ENCODE measurements around the gene PIP4K2C.
"Not testable (repeated sequence)": the region's sequence is repeated elsewhere in the genome, so short reads cannot be mapped to it uniquely, and the experiment has no call there.

Gene PIP4K2C

DNA sequence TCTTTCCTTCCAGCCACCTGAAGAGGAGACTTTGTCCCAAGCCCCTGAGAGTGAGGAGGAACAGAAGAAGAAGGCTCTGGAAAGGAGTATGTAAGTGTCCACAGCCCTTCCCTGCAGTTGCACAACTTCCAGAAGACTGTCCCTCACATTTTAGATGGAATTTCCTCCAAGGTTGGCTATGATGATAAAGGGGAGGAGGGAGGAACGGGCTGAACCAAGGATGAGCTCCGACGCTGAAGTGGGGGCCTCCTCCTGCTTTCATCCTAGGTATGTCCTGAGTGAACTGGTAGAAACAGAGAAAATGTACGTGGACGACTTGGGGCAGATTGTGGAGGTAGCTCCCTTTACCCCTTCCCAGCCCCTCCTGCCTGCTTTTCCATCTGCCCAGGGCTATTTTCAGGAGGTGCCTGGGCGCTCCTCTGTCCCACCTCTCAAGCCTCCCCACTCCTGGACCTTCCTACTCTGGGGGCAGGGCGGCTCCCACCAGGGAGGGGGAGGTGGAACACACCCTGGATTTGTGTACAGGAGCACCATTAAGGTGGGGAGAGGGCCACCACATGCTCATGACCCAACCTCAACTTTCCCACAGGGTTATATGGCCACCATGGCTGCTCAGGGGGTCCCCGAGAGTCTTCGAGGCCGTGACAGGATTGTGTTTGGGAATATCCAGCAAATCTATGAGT lies 22.6 kb downstream of the PIP4K2C start:
- TF ChIP-seq POLR2A (IDR thresholded peaks at IDR 0.05; ENCODE audit: low read depth, low read length): no peak
- DNase-seq (ENCODE audit: insufficient read length, low spot score) (no peak), FAIRE-seq (no peak)

DNA sequence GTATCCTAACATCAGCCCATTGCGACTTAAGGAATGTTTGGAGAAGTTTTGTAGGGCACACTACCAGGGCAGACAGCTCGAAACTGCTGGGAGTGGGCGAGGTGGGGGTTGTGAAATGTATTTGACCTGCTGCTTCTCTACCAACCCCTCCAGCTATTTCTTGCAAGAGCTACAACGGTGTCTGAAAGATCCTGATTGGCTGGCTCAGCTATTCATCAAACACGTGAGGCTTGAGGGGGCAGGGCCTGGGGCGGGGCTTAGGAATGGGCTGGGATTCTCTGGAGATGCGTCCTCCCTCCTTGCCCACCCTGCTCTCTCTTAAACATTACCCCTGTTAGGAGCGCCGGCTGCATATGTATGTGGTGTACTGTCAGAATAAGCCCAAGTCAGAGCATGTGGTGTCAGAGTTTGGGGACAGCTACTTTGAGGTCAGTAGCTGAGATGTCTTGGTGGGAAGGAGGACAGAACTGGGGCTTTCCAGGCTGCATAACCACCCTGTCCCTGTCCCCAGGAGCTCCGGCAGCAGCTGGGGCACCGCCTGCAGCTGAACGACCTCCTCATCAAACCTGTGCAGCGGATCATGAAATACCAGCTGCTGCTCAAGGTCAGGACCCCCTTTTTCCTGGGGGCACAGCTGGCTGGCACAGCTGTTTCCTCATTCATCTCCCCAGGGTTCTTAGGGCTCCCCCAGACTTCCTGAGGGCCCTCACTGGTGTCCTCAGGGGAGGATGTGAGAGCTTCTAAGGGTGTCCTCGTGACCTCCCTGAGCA lies 23.4 kb downstream of the PIP4K2C start:
- DNase-seq (ENCODE audit: insufficient read length, low spot score) (no peak), FAIRE-seq (no peak)
- TF ChIP-seq POLR2A (IDR thresholded peaks at IDR 0.05; ENCODE audit: low read depth, low read length): no peak

DNA sequence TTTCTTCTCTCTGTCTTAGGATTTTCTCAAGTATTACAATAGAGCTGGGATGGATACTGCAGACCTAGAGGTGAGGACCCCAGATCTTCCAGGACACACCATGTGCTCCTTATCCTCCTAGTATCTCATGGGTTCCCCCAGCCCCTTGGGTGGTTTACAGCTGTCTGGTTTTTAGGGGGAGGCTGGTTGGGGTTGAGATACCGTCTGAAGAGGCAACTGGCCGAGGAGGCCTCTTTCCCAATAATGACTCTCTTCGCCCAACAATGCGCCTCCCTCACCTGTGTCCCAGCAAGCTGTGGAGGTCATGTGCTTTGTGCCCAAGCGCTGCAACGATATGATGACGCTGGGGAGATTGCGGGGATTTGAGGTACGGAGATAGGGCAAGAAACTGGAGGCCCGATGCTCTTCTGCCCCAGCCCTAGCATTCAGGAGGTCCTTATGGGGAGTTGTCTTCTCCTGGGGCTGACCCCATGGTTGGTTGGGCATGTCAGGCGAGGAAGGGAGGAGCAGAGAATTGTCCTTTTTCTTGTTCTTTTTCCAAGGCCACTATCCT lies 24.0 kb downstream of the PIP4K2C start:
- DNase-seq (ENCODE audit: insufficient read length, low spot score) (no peak), FAIRE-seq (no peak)
- no peak for TF ChIP-seq POLR2A (IDR thresholded peaks at IDR 0.05; ENCODE audit: low read depth, low read length)

DNA sequence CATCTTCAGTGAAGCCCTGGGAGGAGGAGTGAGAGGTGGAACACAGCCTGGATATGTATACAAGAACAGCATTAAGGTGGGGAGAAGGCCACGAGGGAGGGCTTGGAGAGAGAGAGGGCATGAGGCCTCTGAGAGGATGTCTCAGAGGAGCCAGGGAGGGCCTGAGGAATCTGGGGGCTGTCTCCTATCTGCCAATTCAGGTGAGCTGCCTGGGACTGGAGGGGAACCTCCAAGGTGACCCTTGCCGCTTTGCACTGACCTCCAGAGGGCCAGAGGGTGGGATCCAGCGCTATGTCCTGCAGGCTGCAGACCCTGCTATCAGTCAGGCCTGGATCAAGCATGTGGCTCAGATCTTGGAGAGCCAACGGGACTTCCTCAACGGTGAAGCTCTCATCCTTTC lies 24.6 kb downstream of the PIP4K2C start:
- DNase-seq (ENCODE audit: insufficient read length, low spot score) (no peak), FAIRE-seq (no peak)
- TF ChIP-seq POLR2A (IDR thresholded peaks at IDR 0.05; ENCODE audit: low read depth, low read length): no peak

DNA sequence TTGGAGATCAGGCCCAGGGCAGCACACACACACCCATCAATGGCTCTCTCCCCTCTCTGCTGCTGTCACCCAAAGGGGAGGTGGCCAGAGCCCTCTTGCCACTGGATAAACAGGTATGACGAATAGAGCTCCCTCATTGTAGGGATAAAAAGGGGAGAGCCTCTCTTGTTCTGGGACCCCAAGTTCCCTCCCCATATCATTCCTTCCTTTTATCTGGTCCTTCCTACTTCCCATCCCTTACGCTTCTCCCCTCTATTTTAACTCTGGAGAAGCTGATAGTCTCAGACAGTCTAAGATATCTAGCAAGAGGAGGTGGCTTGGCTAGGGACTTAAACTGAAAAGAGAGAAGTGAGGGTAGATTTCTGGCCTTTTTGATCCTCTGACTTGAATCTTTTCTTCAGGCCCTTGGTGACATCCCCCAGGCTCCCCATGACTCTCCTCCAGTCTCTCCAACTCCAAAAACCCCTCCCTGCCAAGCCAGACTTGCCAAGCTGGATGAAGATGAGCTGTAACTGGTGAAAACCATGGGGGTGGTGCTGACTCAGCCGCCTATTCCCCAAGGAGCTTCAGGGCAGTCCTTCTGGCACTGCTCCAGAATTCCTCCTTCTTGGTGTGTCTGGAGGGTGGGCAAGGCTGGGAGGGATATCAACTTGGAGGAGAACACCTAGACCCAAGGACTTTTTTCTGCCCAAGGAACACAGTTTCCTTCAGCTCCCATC lies 25.6 kb downstream of the PIP4K2C start:
- no peak for TF ChIP-seq POLR2A (IDR thresholded peaks at IDR 0.05; ENCODE audit: low read depth, low read length)
- no peak for DNase-seq (ENCODE audit: insufficient read length, low spot score)
- no peak for FAIRE-seq

DNA sequence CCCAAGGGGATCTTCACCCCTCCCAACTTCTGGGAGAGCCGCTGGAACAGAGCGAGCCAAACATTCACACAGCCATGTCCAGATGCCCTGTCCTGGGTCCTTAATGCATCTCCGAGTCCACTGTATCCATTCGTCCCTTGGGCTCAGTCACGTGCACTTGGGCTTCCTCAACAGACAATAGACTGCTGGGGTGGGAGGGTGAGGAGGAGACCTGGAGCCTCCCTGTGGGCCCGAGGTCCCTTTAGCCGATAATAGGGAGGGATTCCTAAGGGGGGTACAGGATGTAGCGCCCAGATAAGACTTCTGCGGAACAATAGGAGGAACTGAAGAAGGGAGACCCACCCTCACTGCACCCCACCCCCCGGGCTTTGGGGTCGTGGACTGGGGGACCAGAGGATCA lies 26.9 kb downstream of the PIP4K2C start:
- no peak for TF ChIP-seq POLR2A (IDR thresholded peaks at IDR 0.05; ENCODE audit: low read depth, low read length)
- no peak for DNase-seq (ENCODE audit: insufficient read length, low spot score)
- no peak for FAIRE-seq

DNA sequence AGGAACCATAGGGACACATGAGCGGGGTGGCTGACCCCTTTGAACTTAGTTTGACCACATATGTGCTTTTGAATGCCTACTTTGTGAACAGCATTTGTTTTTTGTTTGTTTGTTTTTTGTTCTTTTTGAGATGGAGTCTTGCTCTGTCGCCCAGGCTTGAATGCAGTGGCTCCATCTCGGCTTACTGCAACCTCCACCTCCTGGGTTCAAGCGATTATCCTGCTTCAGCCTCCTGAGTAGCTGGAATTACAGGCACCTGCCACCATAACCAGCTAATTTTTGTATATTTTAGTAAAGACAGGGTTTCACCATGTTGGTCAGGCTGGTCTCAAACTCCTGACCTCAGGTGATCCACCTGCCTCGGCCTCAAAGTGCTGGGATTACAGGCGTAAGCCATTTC lies 27.4 kb downstream of the PIP4K2C start:
- DNase-seq (ENCODE audit: insufficient read length, low spot score); FAIRE-seq: not testable (repeated sequence)

DNA sequence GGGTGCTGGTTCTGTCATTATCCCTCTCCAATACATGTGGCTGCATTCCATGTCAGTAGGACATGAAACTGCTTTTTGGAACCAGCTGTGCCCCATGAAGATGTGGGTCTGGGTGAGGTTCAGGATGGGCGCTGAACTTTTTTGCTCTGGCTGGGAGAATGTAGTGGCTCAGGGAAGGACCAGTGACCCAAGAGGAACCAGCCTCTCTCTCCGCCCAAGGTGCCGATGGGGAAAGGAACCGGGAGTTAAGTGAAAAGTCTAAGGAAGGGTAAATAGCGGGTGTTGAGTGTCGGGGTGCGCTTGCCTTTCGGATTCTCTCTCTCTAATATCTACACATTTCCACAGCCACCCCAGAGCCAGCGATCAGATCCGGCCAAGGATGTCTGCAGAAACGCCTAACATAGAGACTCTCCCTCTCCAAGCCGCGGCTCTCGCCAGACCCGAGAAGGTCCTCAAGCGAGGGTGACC lies 28.0 kb downstream of the PIP4K2C start:
- no peak for FAIRE-seq
- no peak for DNase-seq (ENCODE audit: insufficient read length, low spot score)
- TF ChIP-seq POLR2A (IDR thresholded peaks at IDR 0.05; ENCODE audit: low read depth, low read length): no peak

DNA sequence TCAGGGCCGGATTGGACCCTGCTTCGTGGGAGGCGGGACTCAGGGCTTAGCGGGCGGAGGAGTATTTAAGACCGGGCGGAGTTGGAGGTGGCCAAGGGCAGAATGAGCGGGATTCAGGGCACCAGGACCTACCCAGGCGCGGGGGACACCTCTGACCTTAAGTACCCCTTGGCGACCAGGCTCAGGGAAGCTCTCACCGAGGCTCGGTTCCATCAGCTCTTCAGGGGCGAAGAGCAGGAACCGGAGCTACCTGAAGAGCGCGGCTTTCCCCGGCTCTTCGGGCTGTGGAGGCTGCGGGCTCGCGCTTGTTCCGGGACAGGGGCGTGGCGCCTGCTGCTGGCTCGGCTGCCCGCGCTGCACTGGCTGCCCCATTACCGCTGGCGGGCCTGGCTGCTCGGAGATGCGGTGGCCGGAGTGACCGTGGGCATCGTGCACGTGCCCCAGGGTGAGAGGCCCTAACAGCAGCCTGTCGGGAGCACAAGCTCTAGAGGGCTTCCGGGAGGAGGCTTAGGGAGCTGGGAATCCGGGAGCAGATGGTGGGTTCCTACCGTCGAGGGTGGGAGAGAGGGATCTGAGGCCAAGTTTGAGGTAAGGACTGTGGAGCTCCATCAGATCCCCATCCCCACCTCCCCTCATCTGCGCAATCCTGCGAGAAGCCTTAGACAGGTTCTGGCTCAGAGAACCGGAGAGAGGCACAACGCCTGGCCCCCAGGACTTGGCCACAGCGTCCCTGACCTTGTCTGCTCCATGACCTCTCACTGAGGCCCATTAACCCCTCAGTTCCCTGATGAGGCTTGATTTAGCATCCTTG lies 28.6 kb downstream of the PIP4K2C start:
- TF ChIP-seq POLR2A (IDR thresholded peaks at IDR 0.05; ENCODE audit: low read depth, low read length): no peak
- FAIRE-seq (no peak), DNase-seq (ENCODE audit: insufficient read length, low spot score) (no peak)

DNA sequence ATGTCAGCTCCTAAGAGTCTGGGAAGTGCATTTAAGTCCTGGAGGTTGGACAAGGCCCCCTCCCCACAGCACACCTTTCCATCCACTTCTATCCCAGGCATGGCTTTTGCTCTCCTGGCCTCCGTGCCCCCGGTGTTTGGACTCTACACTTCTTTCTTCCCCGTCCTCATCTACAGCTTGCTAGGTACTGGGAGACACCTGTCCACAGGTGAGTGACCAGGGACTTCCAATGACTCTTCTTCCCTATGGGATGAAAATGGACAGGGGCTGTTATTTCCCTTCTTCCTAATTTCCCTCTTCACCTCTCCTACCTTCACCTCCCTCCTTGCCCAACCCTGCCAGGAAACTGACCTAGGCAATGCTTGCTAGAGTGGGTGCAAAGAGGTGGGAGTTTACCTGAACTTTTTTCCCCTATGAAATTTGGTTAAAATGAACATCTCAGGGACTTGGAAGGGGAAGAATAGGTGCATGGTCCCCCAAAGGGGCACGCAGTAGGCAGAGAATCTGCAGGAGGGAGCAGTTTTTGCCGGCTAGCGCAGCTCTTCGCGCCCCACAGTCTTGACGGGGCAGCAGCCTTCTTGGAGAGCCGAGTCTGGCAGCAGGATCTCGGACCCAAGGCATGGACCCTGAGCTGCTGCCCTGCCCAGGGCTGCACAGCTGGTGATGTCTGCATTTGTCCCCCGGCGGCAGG lies 29.4 kb downstream of the PIP4K2C start:
- FAIRE-seq: no peak
- DNase-seq (ENCODE audit: insufficient read length, low spot score): no peak

DNA sequence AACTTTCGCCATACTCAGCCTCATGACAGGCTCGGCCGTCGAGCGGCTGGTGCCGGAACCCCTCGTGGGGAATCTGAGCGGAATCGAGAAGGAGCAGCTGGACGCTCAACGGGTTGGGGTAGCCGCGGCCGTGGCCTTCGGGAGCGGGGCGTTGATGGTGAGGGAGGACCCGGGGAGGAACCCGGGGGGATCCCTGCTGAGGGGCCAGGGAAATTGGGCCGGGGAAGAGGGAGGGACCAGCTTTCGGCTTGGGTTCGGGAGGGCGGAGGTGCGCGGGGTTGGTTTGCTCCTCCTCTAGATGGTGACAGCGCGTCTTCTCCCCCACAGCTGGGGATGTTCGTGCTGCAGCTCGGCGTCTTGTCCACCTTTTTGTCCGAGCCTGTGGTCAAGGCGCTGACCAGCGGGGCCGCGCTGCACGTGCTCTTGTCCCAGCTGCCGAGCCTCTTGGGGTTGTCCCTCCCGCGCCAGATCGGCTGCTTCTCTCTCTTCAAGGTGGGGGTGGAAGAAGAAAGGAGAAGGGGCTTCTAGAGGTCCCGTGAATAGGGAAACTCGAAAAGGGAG lies 30.0 kb downstream of the PIP4K2C start:
- DNase-seq (ENCODE audit: insufficient read length, low spot score) (no peak), FAIRE-seq (no peak)
- no peak for TF ChIP-seq POLR2A (IDR thresholded peaks at IDR 0.05; ENCODE audit: low read depth, low read length)

More for the DNA sequence above, 29.4 kb downstream of the PIP4K2C start:
- TF ChIP-seq POLR2A (IDR thresholded peaks at IDR 0.05; ENCODE audit: low read depth, low read length): no peak

DNA sequence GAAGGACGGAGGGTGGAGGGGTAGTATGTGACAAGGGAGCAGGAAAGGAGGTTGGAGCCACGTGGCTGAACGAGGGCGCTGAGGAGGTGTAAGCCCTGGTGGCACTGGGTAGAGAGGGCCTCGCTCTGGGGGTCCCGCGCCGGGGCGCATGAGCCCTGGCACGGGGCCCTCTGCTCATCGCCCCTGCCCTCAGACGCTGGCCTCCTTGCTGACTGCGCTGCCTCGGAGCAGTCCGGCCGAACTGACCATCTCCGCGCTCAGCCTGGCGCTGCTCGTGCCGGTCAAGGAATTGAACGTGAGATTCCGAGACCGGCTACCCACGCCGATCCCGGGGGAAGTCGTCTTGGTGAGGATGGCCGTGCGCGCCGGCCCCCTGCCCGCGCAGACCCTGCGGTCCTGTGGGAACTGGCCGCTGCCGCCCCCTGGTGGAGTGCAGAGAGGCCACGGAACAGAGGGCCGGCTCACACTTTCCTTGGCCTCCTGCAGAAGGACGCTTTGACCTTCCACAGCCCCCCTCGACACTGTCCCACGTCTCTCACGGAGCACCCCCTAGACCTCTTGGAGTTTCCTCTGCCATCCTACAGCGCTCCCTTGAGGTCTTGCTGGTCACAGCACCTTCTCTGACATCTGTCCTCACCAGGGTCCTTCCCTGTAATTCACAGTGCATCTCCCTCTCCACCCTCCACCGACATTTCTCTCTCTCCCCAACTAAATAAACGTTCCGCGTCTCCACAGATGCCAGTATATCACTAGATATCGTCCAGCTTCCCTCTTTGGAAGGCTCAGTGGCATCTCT lies 30.7 kb downstream of the PIP4K2C start:
- peak; percentile 59 for DNase-seq (ENCODE audit: insufficient read length, low spot score)
- no peak for FAIRE-seq
- no peak for TF ChIP-seq POLR2A (IDR thresholded peaks at IDR 0.05; ENCODE audit: low read depth, low read length)
